Measurements from ENCODE around the gene RASGEF1C. TPM values are rescaled to one million over a fixed set of nuclear protein-coding genes. Genes with fewer than 3 reads are reported as not detected.
"Not testable (repeated sequence)": the region's sequence is repeated elsewhere in the genome, so short reads cannot be mapped to it uniquely, and the experiment has no call there.

The RASGEF1C gene
- total RNA-seq, 1 donor from 2014 or later, result 0.13 TPM

- peak; percentile 60 for TF ChIP-seq CTCF (IDR thresholded peaks at IDR 0.05; ENCODE audit: insufficient read depth, low read length, poor library complexity, severe bottlenecking)
- H3K36me3 ChIP-seq (ENCODE audit: control insufficient read depth, insufficient read depth, low read length), result no peaks in the 10 kb centered on the region
- peak overlapping the region; percentile 58 for H3K4me3 ChIP-seq (ENCODE audit: low read depth, low read length)
- no peaks in the 10 kb centered on the region for H3K27me3 ChIP-seq (ENCODE audit: control insufficient read depth, insufficient read depth, low read length)
- no peak for DNase-seq (ENCODE audit: low read depth)
Measured at GRCh38 chr5:180090098-180090768, 118.8 kb downstream of the RASGEF1C start.

GRCh38 chr5:180089628-180090027 is 119.4 kb downstream of the RASGEF1C start:
- H3K27me3 ChIP-seq (ENCODE audit: control insufficient read depth, insufficient read depth, low read length); H3K4me3 ChIP-seq (ENCODE audit: low read depth, low read length); H3K36me3 ChIP-seq (ENCODE audit: control insufficient read depth, insufficient read depth, low read length); DNase-seq (ENCODE audit: low read depth): not testable (repeated sequence)

- H3K27me3 ChIP-seq (ENCODE audit: control insufficient read depth, insufficient read depth, low read length), result peaks cover 5% of the 10 kb centered on the region
- no peak overlapping the region for H3K4me3 ChIP-seq (ENCODE audit: low read depth, low read length)
- H3K36me3 ChIP-seq (ENCODE audit: control insufficient read depth, insufficient read depth, low read length), result no peaks in the 10 kb centered on the region
- no peak for TF ChIP-seq CTCF (IDR thresholded peaks at IDR 0.05; ENCODE audit: insufficient read depth, low read length, poor library complexity, severe bottlenecking)
- no peak for DNase-seq (ENCODE audit: low read depth)
Measured at GRCh38 chr5:180088561-180088960, 120.5 kb downstream of the RASGEF1C start.

GRCh38 chr5:180086816-180087399 is 122.1 kb downstream of the RASGEF1C start:
- no peak for TF ChIP-seq CTCF (IDR thresholded peaks at IDR 0.05; ENCODE audit: insufficient read depth, low read length, poor library complexity, severe bottlenecking)
- H3K36me3 ChIP-seq (ENCODE audit: control insufficient read depth, insufficient read depth, low read length), result no peaks in the 10 kb centered on the region
- peaks cover 5% of the 10 kb centered on the region for H3K27me3 ChIP-seq (ENCODE audit: control insufficient read depth, insufficient read depth, low read length)
- H3K4me3 ChIP-seq (ENCODE audit: low read depth, low read length), result no peak overlapping the region
- no peak for DNase-seq (ENCODE audit: low read depth)

GRCh38 chr5:180085837-180086236 is 123.2 kb downstream of the RASGEF1C start:
- TF ChIP-seq CTCF (IDR thresholded peaks at IDR 0.05; ENCODE audit: insufficient read depth, low read length, poor library complexity, severe bottlenecking), result no peak
- Histone ChIP-seq H3K4me3 (ENCODE audit: low read depth, low read length) (no peak overlapping the region), H3K27me3 (ENCODE audit: control insufficient read depth, insufficient read depth, low read length) (peaks cover 5% of the 10 kb centered on the region), H3K36me3 (ENCODE audit: control insufficient read depth, insufficient read depth, low read length) (no peaks in the 10 kb centered on the region)
- DNase-seq (ENCODE audit: low read depth), result no peak

- H3K4me3 ChIP-seq (ENCODE audit: low read depth, low read length), result no peak overlapping the region
- no peak for TF ChIP-seq CTCF (IDR thresholded peaks at IDR 0.05; ENCODE audit: insufficient read depth, low read length, poor library complexity, severe bottlenecking)
- no peaks in the 10 kb centered on the region for H3K36me3 ChIP-seq (ENCODE audit: control insufficient read depth, insufficient read depth, low read length)
- peaks cover 5% of the 10 kb centered on the region for H3K27me3 ChIP-seq (ENCODE audit: control insufficient read depth, insufficient read depth, low read length)
- DNase-seq (ENCODE audit: low read depth), result no peak
Measured at GRCh38 chr5:180084638-180085561, 124.1 kb downstream of the RASGEF1C start.

All from kidney epithelial cell (primary cell).